Measurements from ENCODE around the gene ABCF2.

Gene ABCF2

DNA sequence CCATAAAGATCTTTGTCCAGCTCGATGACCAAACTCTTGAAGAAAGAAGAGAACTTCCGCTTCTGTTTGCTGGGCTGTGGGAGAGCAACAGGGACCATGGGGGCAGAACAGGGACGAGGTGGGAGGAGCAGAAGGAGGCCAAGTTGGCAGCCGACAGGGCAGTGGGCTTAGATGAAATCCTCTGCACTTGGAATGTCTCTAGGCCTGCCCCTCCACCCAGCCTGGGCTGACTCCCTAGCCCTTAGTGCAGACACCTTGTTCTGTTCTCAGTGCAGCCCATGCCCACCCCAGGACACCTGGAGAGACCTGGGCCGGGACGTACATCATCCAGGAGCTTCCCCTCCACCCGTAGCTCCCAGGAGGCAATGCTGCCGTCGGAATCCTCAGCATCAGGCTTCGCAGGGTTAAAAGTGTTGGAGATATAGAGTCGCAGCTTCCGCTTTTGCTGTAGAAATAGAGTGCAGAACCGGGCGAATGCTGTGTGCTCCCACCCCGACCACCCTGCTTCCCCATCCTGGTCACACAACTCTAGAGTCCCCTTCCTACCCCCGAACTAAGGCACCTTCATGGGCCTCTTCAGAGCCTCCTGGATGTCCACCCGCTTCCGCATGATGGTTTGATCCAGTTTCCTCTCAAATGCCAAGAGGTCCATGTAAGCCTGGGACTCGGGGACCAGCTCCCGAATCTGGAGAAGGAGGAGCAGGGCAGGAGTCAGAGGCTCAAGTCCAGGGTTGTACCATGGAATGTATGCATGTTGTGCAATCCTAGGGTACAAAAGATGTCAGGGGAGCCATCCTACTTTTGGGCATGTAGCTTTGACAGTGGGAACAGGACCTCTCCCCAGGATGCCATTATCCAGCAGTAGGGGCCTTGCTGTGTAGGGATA is 15.4 kb upstream of the ABCF2 start:
- no peak for DNase-seq (ENCODE audit: low read depth in 2 of 2)

- no peak for DNase-seq (ENCODE audit: low read depth in 2 of 2)
Observed at GRCh38 chr7:151241755-151242096, 14.7 kb upstream of the ABCF2 start.

DNA sequence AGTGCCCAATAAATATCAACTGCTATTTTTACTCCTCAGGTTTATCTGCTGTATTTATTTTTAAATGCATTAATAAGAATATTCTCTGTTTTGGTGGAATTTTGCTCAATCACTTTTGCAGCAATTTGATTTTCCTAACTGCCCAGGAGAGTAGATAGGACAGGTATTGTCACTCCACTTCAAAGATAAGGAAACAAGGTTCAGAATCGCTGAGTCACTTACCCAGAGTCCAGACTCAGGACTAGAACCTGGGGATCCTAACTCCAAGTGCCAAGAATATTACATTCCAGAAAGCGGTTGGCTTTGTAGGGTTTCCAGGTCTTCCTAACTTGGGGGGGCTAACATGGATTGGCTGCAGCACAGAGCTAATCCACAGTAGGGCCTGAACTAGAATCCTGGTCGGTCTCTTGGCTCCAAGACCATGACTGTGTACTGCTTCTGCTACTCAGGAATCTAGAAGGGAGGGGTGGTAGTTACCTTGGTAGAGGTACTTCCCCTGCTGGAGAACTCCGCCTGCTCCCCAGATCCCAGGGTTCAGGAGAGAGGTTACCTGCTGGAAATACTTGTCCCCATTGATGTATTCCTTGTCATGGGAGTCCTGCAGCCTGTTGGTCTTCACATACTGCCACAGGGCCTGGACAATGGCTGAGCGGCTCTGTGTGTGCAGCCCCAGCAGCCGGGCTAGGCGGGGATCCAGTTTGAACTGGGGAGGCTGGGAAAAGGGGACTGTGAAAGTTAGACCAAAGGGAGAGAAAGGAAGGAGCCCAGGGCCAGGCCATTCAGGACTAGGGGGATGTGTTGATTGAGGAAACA is 14.1 kb upstream of the ABCF2 start:
- no peak for DNase-seq (ENCODE audit: low read depth in 2 of 2)

- DNase-seq (ENCODE audit: low read depth in 2 of 2), result no peak
Observed at GRCh38 chr7:151240536-151240935, 13.5 kb upstream of the ABCF2 start.

DNA sequence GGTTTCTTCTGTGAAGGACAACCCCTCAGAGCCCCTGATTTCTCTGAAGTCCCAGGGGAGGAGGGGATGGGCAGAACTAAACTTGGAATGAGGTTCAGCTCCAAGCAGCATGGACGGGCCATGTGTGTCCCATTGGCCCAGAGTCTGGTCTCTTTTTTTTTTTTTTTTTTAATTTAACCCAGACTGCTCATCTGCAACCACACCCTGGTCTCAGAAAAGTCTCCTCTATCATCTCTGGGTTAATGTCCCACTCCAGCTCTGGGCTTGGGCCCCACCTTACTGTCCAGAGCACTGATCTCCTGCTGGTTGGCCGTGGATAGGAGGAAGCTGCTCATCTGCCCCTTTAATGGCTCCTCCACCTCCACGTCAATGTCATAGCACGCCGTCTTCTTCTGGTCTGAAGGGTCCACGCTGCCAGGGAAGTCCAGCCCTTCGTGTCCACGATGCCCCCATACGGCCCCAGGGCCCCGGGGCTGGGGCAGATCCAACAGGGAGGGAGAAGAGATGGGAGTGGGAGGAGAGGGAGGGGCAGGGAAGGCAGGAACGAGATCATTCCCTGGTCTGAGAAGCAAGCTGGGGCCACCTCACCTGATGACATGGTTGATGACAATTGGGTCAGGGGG is 12.9 kb upstream of the ABCF2 start:
- no peak for DNase-seq (ENCODE audit: low read depth in 2 of 2)

DNA sequence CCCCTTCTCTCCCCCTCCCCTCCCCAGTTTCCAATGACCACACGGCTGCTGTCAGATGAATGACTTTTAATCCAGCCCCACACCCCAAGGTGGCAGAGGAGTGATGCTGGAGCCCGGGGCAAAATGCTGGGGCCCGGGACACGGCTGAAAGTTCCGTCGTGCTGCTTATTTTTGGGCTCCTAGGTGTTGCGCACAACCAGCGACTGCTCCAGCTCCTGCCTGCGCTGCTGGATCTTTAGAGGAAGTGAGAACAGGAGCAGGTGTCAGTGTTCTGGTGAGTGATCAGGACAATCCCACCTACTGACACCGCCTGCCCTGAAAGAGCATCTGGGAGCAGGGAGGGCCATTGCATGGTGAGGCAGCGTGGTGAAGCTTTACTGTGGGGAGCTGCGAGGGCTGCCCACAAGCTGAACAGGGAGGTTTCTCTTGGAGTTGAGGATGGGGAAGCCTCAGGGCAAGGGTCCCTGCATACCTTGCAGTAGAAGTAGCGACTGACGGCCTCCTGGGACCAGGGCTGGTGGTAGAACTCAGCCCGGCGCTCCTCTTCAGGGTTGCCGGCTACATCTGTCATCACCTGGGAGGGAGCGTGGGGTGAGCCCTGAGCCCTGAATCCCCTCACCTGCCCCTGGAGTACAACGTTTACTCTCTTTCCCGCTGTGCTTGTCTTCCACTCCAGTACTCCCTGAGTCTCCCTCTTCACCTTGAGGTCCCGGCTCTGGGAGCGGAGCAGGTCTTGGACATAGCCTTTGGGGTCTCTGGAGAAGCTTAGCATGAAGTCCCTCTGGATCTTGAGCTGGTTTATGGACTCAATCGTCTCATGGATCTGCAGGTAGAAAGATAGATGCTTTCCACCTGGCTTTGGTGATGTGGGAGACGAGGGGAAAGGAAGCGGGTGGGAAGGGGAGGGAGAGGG is 12.2 kb upstream of the ABCF2 start:
- DNase-seq (ENCODE audit: low read depth in 2 of 2), result no peak

- DNase-seq (ENCODE audit: low read depth in 2 of 2), result no peak
Observed at GRCh38 chr7:151238190-151238810, 11.3 kb upstream of the ABCF2 start.

GRCh38 chr7:151237244-151238189 is 10.5 kb upstream of the ABCF2 start:
- no peak for DNase-seq (ENCODE audit: low read depth in 2 of 2)

DNA sequence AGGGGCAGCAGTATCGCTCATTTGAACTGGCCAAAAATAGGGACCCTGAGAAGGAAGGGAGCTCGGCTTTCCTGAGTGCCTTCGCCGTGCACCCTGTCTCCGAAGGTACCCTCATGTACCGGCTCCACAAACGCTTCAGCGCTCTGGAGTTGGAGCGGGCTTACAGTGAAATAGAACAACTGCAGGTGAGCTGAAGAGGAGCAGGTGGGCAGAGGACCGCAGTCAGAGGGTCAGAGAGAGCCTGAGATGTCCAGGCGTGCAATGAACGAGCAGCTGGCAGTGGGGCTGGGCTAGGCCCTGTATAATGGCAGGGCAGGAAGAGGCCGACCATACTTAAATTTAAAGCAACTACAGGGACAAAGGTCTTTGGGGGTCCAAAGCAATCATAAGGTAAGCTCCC is 9.4 kb upstream of the ABCF2 start:
- no peak for DNase-seq (ENCODE audit: low read depth in 2 of 2)

GRCh38 chr7:151235091-151235787 is 8.2 kb upstream of the ABCF2 start:
- no peak for DNase-seq (ENCODE audit: low read depth in 2 of 2)

DNA sequence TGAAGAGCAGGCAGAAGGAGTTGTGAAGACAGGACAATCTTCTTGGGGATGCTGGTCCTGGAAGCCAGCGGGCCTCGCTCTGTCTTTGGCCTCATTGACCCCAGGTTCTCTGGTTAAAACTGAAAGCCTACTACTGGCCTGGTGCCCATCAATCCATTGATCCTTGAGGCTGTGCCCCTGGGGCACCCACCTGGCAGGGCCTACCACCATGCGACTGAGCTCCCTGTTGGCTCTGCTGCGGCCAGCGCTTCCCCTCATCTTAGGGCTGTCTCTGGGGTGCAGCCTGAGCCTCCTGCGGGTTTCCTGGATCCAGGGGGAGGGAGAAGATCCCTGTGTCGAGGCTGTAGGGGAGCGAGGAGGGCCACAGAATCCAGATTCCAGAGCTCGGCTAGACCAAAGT is 6.8 kb upstream of the ABCF2 start:
- no peak for DNase-seq (ENCODE audit: low read depth in 2 of 2)

DNA sequence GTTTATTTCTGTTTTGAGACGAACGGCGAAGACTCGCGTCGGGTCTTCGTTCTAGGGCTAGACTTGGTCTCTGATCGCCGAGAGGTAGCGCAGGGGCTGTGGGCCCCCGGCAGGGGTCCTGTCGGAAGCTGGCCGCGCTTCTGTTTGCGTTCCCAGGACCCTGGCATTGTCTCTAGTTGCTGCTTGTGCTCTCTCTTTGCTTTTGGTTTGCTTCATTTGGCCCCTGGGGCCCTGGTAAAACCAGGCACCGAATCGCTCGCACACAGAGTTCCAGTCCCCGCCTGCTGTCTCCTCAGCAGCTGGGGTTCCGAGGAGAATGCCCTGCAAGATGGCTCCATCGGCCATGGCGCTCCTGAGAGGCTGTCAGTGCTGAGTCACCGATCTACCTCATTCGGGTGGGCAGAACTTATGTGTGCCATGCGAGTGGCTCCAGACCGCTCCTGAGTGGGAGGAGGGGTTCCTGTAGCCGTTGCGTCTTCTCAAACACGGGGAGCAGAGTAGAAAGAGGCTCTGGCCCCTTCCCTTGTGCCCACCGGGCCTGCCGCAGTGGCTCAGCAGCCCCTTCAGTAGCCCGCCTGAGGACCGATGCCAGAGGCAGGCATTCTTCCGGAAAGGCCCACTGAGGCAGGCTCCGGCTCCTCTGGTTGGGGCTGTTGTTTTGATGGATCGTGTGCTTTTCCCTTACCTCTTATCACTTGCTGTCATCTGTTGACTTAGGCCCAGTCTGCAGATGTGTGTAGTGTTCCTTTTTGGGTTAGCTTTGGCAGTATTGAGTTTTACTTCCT is 6.1 kb upstream of the ABCF2 start:
- DNase-seq (ENCODE audit: low read depth in 2 of 2), result peak; percentile 15 to 52

- DNase-seq (ENCODE audit: low read depth in 2 of 2), result peak; percentile 67 to 74
Observed at GRCh38 chr7:151232091-151232916, 5.3 kb upstream of the ABCF2 start, which contains the start of gene CHPF2. TSS of gene CHPF2 (plus strand) at chr7:151232483. CDS start at chr7:151234012, 1,529 bp downstream.

DNA sequence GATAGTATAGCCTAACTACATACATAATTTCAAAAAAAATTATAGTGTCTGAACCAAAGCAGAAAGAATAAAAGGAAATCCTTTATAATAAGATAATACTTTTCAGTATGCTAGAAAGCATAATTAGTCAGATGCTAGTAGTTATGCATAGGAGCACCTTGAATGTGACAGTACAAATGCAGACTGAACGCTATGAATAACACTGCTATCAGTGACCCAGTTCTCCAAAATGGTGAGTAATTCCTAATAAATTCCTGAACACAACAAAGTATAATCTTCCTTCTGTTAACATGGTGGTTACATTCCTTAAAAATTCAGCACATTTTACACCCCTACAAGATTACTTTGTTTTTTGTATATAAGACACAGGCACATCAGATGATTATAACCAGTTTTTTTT is 4.1 kb upstream of the ABCF2 start:
- DNase-seq (ENCODE audit: low read depth in 2 of 2), result no peak

GRCh38 chr7:151229249-151229648 is 2.2 kb upstream of the ABCF2 start:
- no peak for DNase-seq (ENCODE audit: low read depth in 2 of 2)

GRCh38 chr7:151228024-151228866 is 1.2 kb upstream of the ABCF2 start:
- no peak for DNase-seq (ENCODE audit: low read depth in 2 of 2)

DNA sequence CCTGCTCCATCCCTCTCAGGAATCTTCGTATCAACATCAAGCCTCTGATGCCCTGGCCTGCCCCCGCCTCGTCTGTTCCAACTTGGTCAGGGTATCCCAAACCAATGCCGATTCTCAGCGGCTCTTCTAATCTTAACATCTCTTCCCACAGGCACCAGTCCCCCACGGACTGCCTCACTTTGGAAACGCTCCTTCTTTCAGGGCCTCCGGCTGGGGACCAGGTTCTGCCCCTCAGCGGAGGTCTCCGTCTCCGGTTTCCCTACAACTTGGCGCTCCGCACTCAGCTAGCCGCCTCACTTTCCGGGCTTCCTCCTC is 488 bp downstream of the ABCF2 start:
- DNase-seq (ENCODE audit: low read depth in 2 of 2), result no peak
